Natural killer cell (primary cell): ENCODE data around the gene LMBR1. TPM values are rescaled to one million over a fixed set of nuclear protein-coding genes. Genes with fewer than 3 reads are reported as not detected.

Experiments
- ATAC-seq, 3 donors: fragments of 150-1000 bp in 2 of 3; fragments of 200-7000 bp in 1 of 3; cut with Tn5 transposase; 1 replicate in 1 of 3; 2 replicates in 2 of 3; pipeline ENCODE4 v1.10.0; 2021; ENCODE audit warnings: mild to moderate bottlenecking in 2 of 3, moderate library complexity in 2 of 3
- DNase-seq, 2 donors: peaks; one replicate each; pipeline versions ENCODE4 v3.0.0 to v3.0.0-alpha.2; 2013 to 2021; ENCODE audit warnings: mixed read lengths in 1 of 2
- H3K27ac ChIP-seq: one replicate; pipeline ENCODE4 v1.5.1; 2013; ENCODE audit warnings: mild to moderate bottlenecking, low read length
- H3K27me3 ChIP-seq: one replicate; pipeline ENCODE4 v1.6.1; 2013; ENCODE audit warnings: low read length; ENCODE audit not compliant: control insufficient read depth, insufficient read depth
- H3K36me3 ChIP-seq: one replicate; pipeline ENCODE4 v1.6.1; 2013; ENCODE audit warnings: low read length; ENCODE audit not compliant: control insufficient read depth, insufficient read depth
- H3K4me1 ChIP-seq: one replicate; pipeline ENCODE4 v1.6.1; 2013; ENCODE audit warnings: low read length; ENCODE audit not compliant: control insufficient read depth, insufficient read depth
- H3K4me3 ChIP-seq: one replicate; pipeline ENCODE4 v1.5.1; 2013; ENCODE audit warnings: low read length
- H3K9me3 ChIP-seq: one replicate; pipeline ENCODE4 v1.6.1; 2013; ENCODE audit warnings: low read length; ENCODE audit not compliant: control insufficient read depth, insufficient read depth
- H3K27ac Mint-ChIP-seq, 2 donors: one replicate each; pipeline ENCODE4 v1.8.0; 2022; ENCODE audit warnings: mild to moderate bottlenecking in 2 of 2, mixed read lengths in 2 of 2, moderate library complexity in 1 of 2
- H3K27me3 Mint-ChIP-seq, 2 donors: one replicate each; pipeline ENCODE4 v1.8.0; 2022; ENCODE audit warnings: low read depth in 2 of 2, mixed read lengths in 2 of 2
- H3K36me3 Mint-ChIP-seq: one replicate; pipeline ENCODE4 v1.8.0; 2022; ENCODE audit warnings: mixed read lengths
- H3K4me1 Mint-ChIP-seq, 2 donors: one replicate each; pipeline ENCODE4 v1.8.0; 2022; ENCODE audit warnings: mixed read lengths in 2 of 2
- H3K4me3 Mint-ChIP-seq: one replicate; pipeline ENCODE4 v1.8.0; 2022; ENCODE audit warnings: mild to moderate bottlenecking, moderate library complexity, mixed read lengths
- H3K9me3 Mint-ChIP-seq, 2 donors: one replicate each; pipeline ENCODE4 v1.8.0; 2022; ENCODE audit warnings: mixed read lengths in 2 of 2
- WGBS: methylation state at CpG from one replicate; pipeline ENCODE4 v1.1.7; 2013; ENCODE audit warnings: missing lambda C conversion rate; ENCODE audit not compliant: insufficient coverage; 5-methylcytosine and 5-hydroxymethylcytosine counted together
- intact Hi-C: fragments of 100-400 bp; cut with micrococcal nuclease; formaldehyde crosslinking; loops from one replicate; pipeline ENCODE4 v1.14.2; 2022
- total RNA-seq, 4 donors: library from RNA; stranded (reverse); fragments of 120-200 nt in 1 of 4; gene quantifications; one replicate each; pipeline versions ENCODE4 v1.2.3 to v1.2.4, GENCODE V29; 2013 to 2022
- TF ChIP-seq, protein P1 (sequence below): fragments of 200-600 bp; IDR thresholded peaks from one replicate; pipeline ENCODE4 v1.8.0; 2022; ENCODE audit warnings: antibody characterized with exemption

LMBR1 gene
- total RNA-seq, 3 donors from 2014 or later (not counting 1 experiment from before 2014, with no cell fraction given): 60.4 to 71.7 (median 66.1) TPM

DNA sequence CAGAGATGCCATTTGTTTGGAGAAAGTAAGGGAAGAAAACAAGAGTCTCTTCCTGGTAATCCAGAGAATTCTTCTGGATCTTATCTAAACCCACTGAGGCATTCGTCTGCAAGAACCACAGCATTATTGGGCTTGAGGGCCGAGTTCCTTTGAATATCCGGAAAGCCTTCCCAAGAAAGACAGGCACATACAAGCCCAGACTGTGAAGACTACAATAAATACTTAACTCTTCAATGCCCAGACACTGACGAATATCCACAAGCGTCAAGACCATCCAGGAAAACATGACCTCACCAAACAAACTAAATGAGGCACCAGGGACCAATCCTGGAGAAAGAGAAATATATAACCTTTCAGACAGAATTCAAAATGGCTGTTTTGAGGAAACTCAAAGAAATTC, 153.4 kb downstream of the LMBR1 start:
- Mint-ChIP-seq H3K4me1 (no peaks in the 10 kb centered on the region), H3K4me3 (no peak overlapping the region), H3K27me3 (no peaks in the 10 kb centered on the region), H3K36me3 (peaks cover 25% of the 10 kb centered on the region), H3K9me3 (peaks cover 6 to 7% of the 10 kb centered on the region in 2 donors), H3K27ac (no peak overlapping the region)
- ATAC-seq: no peak
- peaks cover 4% of the 10 kb centered on the region for H3K36me3 ChIP-seq
- no peaks in the 10 kb centered on the region for H3K27me3 ChIP-seq
- WGBS: 90% methylated on average over 5 of the region's 5 CpGs
- no peak for DNase-seq
- H3K27ac ChIP-seq: no peak overlapping the region
- intact Hi-C loops: no loop called here
- TF ChIP-seq, protein P1, sequence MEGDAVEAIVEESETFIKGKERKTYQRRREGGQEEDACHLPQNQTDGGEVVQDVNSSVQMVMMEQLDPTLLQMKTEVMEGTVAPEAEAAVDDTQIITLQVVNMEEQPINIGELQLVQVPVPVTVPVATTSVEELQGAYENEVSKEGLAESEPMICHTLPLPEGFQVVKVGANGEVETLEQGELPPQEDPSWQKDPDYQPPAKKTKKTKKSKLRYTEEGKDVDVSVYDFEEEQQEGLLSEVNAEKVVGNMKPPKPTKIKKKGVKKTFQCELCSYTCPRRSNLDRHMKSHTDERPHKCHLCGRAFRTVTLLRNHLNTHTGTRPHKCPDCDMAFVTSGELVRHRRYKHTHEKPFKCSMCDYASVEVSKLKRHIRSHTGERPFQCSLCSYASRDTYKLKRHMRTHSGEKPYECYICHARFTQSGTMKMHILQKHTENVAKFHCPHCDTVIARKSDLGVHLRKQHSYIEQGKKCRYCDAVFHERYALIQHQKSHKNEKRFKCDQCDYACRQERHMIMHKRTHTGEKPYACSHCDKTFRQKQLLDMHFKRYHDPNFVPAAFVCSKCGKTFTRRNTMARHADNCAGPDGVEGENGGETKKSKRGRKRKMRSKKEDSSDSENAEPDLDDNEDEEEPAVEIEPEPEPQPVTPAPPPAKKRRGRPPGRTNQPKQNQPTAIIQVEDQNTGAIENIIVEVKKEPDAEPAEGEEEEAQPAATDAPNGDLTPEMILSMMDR: no peak
- H3K4me3 ChIP-seq: no peak overlapping the region
- no peaks in the 10 kb centered on the region for H3K4me1 ChIP-seq
- no peaks in the 10 kb centered on the region for H3K9me3 ChIP-seq

- DNase-seq (no peak), ATAC-seq (no peak)
- Mint-ChIP-seq H3K4me1 (no peaks in the 10 kb centered on the region), H3K4me3 (no peak overlapping the region), H3K9me3 (peaks cover 6% of the 10 kb centered on the region in 2 donors), H3K27me3 (no peaks in the 10 kb centered on the region), H3K27ac (no peak overlapping the region), H3K36me3 (peaks cover 31% of the 10 kb centered on the region)
- intact Hi-C loops: no loop called here
- no peaks in the 10 kb centered on the region for H3K9me3 ChIP-seq
- H3K27me3 ChIP-seq: no peaks in the 10 kb centered on the region
- H3K4me1 ChIP-seq: no peaks in the 10 kb centered on the region
- no peak overlapping the region for H3K4me3 ChIP-seq
- peaks cover 6% of the 10 kb centered on the region for H3K36me3 ChIP-seq
- WGBS: 98% methylated on average over 7 of the region's 7 CpGs
- H3K27ac ChIP-seq: no peak overlapping the region
- TF ChIP-seq, protein P1: no peak
These were observed 157.1 kb downstream of the LMBR1 start for GRCh38 chr7:156735851-156736250.

DNA sequence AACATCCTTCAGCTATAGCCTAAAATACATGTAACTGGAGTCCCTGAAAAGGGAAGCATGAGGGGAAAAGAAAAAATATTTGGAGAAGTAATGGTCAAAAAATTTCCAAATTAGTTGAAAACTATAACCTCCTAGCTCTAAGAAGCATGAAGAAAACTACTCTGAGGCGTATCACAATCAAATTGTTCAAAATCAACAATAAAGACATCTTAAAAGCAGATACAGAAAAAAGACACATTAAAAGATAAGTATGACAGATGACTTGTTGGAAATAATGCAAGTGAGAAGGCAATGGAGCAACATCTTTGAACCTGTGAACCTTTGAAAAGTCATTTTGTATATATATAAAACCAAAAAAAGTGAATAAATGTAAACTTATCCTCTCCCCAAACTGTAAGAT, 159.3 kb downstream of the LMBR1 start:
- ATAC-seq (no peak), DNase-seq (no peak)
- H3K9me3 Mint-ChIP-seq: peaks cover 6% of the 10 kb centered on the region in 2 donors
- no peak overlapping the region for H3K27ac Mint-ChIP-seq
- no peak overlapping the region for H3K27ac ChIP-seq
- no peak overlapping the region for H3K4me3 ChIP-seq
- WGBS: no CpG with 5 or more reads among the region's 1 CpG
- TF ChIP-seq, protein P1: no peak
- no peaks in the 10 kb centered on the region for H3K4me1 Mint-ChIP-seq
- intact Hi-C loops: no loop called here
- no peaks in the 10 kb centered on the region for H3K27me3 Mint-ChIP-seq
- H3K36me3 ChIP-seq: peaks cover 3% of the 10 kb centered on the region
- H3K9me3 ChIP-seq: no peaks in the 10 kb centered on the region
- H3K4me3 Mint-ChIP-seq: no peak overlapping the region
- peaks cover 31% of the 10 kb centered on the region for H3K36me3 Mint-ChIP-seq
- no peaks in the 10 kb centered on the region for H3K4me1 ChIP-seq
- no peaks in the 10 kb centered on the region for H3K27me3 ChIP-seq

- DNase-seq (no peak), ATAC-seq (no peak)
- Histone ChIP-seq H3K36me3 (peaks cover 3% of the 10 kb centered on the region), H3K4me3 (no peak overlapping the region), H3K27me3 (no peaks in the 10 kb centered on the region), H3K9me3 (no peaks in the 10 kb centered on the region), H3K4me1 (no peaks in the 10 kb centered on the region), H3K27ac (no peak overlapping the region)
- TF ChIP-seq, protein P1: no peak
- WGBS: 93% methylated on average over 4 of the region's 4 CpGs
- H3K4me1 Mint-ChIP-seq: no peaks in the 10 kb centered on the region
- no peak overlapping the region for H3K27ac Mint-ChIP-seq
- intact Hi-C loops: no loop called here
- peaks cover 31% of the 10 kb centered on the region for H3K36me3 Mint-ChIP-seq
- H3K4me3 Mint-ChIP-seq: no peak overlapping the region
- H3K9me3 Mint-ChIP-seq: peaks cover 6% of the 10 kb centered on the region in 2 donors
- H3K27me3 Mint-ChIP-seq: no peaks in the 10 kb centered on the region
These were observed 160.8 kb downstream of the LMBR1 start for GRCh38 chr7:156732091-156732625.
